ENCODE results near the gene PCNX4. TPM values are rescaled to one million over a fixed set of nuclear protein-coding genes. Genes with fewer than 3 reads are reported as not detected.

The PCNX4 gene
- total RNA-seq, 1 donor from 2014 or later = 56.0 TPM

- Mint-ChIP-seq H3K4me1 (ENCODE audit: unreplicated experiment) (no peaks in the 10 kb centered on the region), H3K4me3 (ENCODE audit: unreplicated experiment) (no peak overlapping the region)
These were observed 115.3 kb downstream of the PCNX4 start for GRCh38 chr14:60206837-60207533.

DNA sequence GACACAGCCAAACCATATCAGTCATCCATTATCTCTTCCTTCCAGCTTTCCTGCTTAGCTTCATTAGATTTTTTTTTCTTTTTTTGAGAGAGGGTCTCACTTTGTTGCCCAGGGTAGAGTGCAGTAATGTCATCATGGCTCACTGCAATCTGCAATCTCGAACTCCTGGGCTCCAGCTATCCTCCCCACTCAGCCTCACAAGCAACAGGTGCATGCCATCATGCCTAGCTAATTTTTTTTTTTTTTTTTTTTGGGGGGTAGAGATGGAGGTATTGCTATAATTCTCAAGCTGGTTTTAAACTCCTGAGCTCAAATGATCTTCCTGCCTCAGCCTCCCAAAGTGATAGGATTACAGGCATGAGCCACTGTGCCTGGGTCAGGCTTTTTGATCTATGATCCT is 119.0 kb downstream of the PCNX4 start:
- TF ChIP-seq, protein P1, sequence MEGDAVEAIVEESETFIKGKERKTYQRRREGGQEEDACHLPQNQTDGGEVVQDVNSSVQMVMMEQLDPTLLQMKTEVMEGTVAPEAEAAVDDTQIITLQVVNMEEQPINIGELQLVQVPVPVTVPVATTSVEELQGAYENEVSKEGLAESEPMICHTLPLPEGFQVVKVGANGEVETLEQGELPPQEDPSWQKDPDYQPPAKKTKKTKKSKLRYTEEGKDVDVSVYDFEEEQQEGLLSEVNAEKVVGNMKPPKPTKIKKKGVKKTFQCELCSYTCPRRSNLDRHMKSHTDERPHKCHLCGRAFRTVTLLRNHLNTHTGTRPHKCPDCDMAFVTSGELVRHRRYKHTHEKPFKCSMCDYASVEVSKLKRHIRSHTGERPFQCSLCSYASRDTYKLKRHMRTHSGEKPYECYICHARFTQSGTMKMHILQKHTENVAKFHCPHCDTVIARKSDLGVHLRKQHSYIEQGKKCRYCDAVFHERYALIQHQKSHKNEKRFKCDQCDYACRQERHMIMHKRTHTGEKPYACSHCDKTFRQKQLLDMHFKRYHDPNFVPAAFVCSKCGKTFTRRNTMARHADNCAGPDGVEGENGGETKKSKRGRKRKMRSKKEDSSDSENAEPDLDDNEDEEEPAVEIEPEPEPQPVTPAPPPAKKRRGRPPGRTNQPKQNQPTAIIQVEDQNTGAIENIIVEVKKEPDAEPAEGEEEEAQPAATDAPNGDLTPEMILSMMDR (IDR thresholded peaks at IDR 0.05) = no peak
- Mint-ChIP-seq H3K27me3 (ENCODE audit: unreplicated experiment) (peaks cover 40% of the 10 kb centered on the region), H3K4me3 (ENCODE audit: unreplicated experiment) (no peak overlapping the region), H3K27ac (ENCODE audit: unreplicated experiment) (no peak overlapping the region), H3K9me3 (ENCODE audit: unreplicated experiment) (no peaks in the 10 kb centered on the region), H3K36me3 (ENCODE audit: unreplicated experiment) (no peaks in the 10 kb centered on the region), H3K4me1 (ENCODE audit: unreplicated experiment) (no peaks in the 10 kb centered on the region)
- no peak for DNase-seq (ENCODE audit: extremely low spot score, unreplicated experiment)

More at GRCh38 chr14:60206837-60207533, 115.3 kb downstream of the PCNX4 start:
- TF ChIP-seq, protein P1 (IDR thresholded peaks at IDR 0.05) = no peak
- Mint-ChIP-seq H3K9me3 (ENCODE audit: unreplicated experiment) (no peaks in the 10 kb centered on the region), H3K36me3 (ENCODE audit: unreplicated experiment) (no peaks in the 10 kb centered on the region), H3K27ac (ENCODE audit: unreplicated experiment) (no peak overlapping the region), H3K27me3 (ENCODE audit: unreplicated experiment) (peaks cover 39% of the 10 kb centered on the region)
- DNase-seq (ENCODE audit: extremely low spot score, unreplicated experiment) = no peak

GRCh38 chr14:60211153-60211552 is 119.4 kb downstream of the PCNX4 start:
- H3K9me3 Mint-ChIP-seq (ENCODE audit: unreplicated experiment) = no peaks in the 10 kb centered on the region

GRCh38 chr14:60212503-60213371 is 121.0 kb downstream of the PCNX4 start:
- H3K27ac Mint-ChIP-seq (ENCODE audit: unreplicated experiment) = no peak overlapping the region
- peaks cover 34% of the 10 kb centered on the region for H3K27me3 Mint-ChIP-seq (ENCODE audit: unreplicated experiment)
- TF ChIP-seq, protein P1 (IDR thresholded peaks at IDR 0.05) = no peak
- H3K9me3 Mint-ChIP-seq (ENCODE audit: unreplicated experiment) = no peaks in the 10 kb centered on the region
- H3K36me3 Mint-ChIP-seq (ENCODE audit: unreplicated experiment) = no peaks in the 10 kb centered on the region
- no peak for DNase-seq (ENCODE audit: extremely low spot score, unreplicated experiment)
- no peaks in the 10 kb centered on the region for H3K4me1 Mint-ChIP-seq (ENCODE audit: unreplicated experiment)
- H3K4me3 Mint-ChIP-seq (ENCODE audit: unreplicated experiment) = no peak overlapping the region

More at GRCh38 chr14:60211153-60211552, 119.4 kb downstream of the PCNX4 start:
- Mint-ChIP-seq H3K27me3 (ENCODE audit: unreplicated experiment) (peaks cover 40% of the 10 kb centered on the region), H3K36me3 (ENCODE audit: unreplicated experiment) (no peaks in the 10 kb centered on the region), H3K4me1 (ENCODE audit: unreplicated experiment) (no peaks in the 10 kb centered on the region), H3K4me3 (ENCODE audit: unreplicated experiment) (no peak overlapping the region), H3K27ac (ENCODE audit: unreplicated experiment) (no peak overlapping the region)
- TF ChIP-seq, protein P1 (IDR thresholded peaks at IDR 0.05) = no peak
- no peak for DNase-seq (ENCODE audit: extremely low spot score, unreplicated experiment)

DNA sequence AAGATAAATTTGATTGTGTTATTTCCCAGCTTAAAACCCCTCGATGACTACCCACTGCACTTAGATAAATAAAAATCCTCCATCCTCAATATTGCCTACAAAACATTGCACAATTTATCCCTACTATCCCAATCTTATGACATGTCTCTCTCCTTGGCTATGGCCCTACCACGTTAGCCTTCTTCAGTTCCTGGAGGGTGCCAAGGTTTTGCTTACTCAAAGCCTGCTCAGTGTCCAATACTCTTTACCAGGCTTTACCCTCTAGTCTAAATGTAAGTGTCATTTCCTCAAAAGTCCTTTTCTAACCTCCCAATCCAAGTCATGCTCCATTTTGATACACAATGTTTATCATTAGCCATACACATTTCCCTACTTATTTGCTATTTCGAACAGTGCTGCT is 122.3 kb downstream of the PCNX4 start:
- Mint-ChIP-seq H3K27me3 (ENCODE audit: unreplicated experiment) (peaks cover 29% of the 10 kb centered on the region), H3K4me1 (ENCODE audit: unreplicated experiment) (no peaks in the 10 kb centered on the region), H3K27ac (ENCODE audit: unreplicated experiment) (no peak overlapping the region), H3K4me3 (ENCODE audit: unreplicated experiment) (no peak overlapping the region), H3K9me3 (ENCODE audit: unreplicated experiment) (no peaks in the 10 kb centered on the region), H3K36me3 (ENCODE audit: unreplicated experiment) (no peaks in the 10 kb centered on the region)
- TF ChIP-seq, protein P1 (IDR thresholded peaks at IDR 0.05) = no peak
- no peak for DNase-seq (ENCODE audit: extremely low spot score, unreplicated experiment)
